Activated CD4-positive, CD25-positive, alpha-beta regulatory T cell (primary cell): ENCODE measurements around the gene LMX1B.
"Not testable (repeated sequence)": the region's sequence is repeated elsewhere in the genome, so short reads cannot be mapped to it uniquely, and the experiment has no call there.

Experiments used
- DNase-seq, 4 experiments: peaks; one replicate each; lab custom pipeline; 2025; lab: John Stamatoyannopoulos, UW

LMX1B gene

GRCh38 chr9:126708178-126708577 is 94.5 kb downstream of the LMX1B start:
- DNase-seq = no peak

GRCh38 chr9:126709241-126709640 is 95.5 kb downstream of the LMX1B start:
- DNase-seq = no peak

GRCh38 chr9:126715382-126715781 is 101.7 kb downstream of the LMX1B start:
- DNase-seq = no peak

- not testable (repeated sequence) for DNase-seq
Measured at GRCh38 chr9:126717441-126717840, 103.7 kb downstream of the LMX1B start.

- peak; percentile 23 to 73 (median 62) for DNase-seq
Measured at GRCh38 chr9:126719618-126720031, 105.9 kb downstream of the LMX1B start.

- no peak for DNase-seq
Measured at GRCh38 chr9:126720036-126720435, 106.3 kb downstream of the LMX1B start.

GRCh38 chr9:126720661-126721563 is 107.2 kb downstream of the LMX1B start:
- no peak for DNase-seq

GRCh38 chr9:126721564-126721981 is 107.8 kb downstream of the LMX1B start:
- DNase-seq = no peak

GRCh38 chr9:126722252-126722921 is 108.7 kb downstream of the LMX1B start:
- peak; percentile 69 to 86 (median 78) for DNase-seq

- DNase-seq = peak; percentile 42 to 68 (median 62)
Measured at GRCh38 chr9:126722922-126723806, 109.4 kb downstream of the LMX1B start.

GRCh38 chr9:126723807-126724172 is 110.1 kb downstream of the LMX1B start:
- no peak for DNase-seq

GRCh38 chr9:126724226-126724625 is 110.5 kb downstream of the LMX1B start:
- DNase-seq = no peak

- not testable (repeated sequence) for DNase-seq
Measured at GRCh38 chr9:126725485-126725884, 111.8 kb downstream of the LMX1B start.

GRCh38 chr9:126728210-126728609 is 114.5 kb downstream of the LMX1B start:
- not testable (repeated sequence) for DNase-seq

- DNase-seq = not testable (repeated sequence)
Measured at GRCh38 chr9:126730592-126730991, 116.9 kb downstream of the LMX1B start.

- no peak for DNase-seq
Measured at GRCh38 chr9:126733005-126733404, 119.3 kb downstream of the LMX1B start.

GRCh38 chr9:126734877-126735276 is 121.1 kb downstream of the LMX1B start:
- DNase-seq = no peak

GRCh38 chr9:126735482-126735881 is 121.8 kb downstream of the LMX1B start:
- no peak for DNase-seq

- DNase-seq = no peak
Measured at GRCh38 chr9:126738553-126738952, 124.8 kb downstream of the LMX1B start.

GRCh38 chr9:126743041-126743440 is 129.3 kb downstream of the LMX1B start:
- no peak for DNase-seq

- DNase-seq = no peak
Measured at GRCh38 chr9:126745574-126746411, 132.1 kb downstream of the LMX1B start.
